ENCODE results near the gene ANO1.

DNA sequence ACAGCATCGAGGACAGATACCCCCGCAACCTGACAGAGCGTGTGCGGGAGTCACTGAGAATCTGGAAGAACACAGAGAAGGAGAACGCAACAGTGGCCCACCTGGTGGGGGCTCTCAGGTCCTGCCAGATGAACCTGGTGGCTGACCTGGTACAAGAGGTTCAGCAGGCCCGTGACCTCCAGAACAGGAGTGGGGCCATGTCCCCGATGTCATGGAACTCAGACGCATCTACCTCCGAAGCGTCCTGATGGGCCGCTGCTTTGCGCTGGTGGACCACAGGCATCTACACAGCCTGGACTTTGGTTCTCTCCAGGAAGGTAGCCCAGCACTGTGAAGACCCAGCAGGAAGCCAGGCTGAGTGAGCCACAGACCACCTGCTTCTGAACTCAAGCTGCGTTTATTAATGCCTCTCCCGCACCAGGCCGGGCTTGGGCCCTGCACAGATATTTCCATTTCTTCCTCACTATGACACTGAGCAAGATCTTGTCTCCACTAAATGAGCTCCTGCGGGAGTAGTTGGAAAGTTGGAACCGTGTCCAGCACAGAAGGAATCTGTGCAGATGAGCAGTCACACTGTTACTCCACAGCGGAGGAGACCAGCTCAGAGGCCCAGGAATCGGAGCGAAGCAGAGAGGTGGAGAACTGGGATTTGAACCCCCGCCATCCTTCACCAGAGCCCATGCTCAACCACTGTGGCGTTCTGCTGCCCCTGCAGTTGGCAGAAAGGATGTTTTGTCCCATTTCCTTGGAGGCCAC is 128.3 kb downstream of the ANO1 start:
- TF ChIP-seq, protein P1, sequence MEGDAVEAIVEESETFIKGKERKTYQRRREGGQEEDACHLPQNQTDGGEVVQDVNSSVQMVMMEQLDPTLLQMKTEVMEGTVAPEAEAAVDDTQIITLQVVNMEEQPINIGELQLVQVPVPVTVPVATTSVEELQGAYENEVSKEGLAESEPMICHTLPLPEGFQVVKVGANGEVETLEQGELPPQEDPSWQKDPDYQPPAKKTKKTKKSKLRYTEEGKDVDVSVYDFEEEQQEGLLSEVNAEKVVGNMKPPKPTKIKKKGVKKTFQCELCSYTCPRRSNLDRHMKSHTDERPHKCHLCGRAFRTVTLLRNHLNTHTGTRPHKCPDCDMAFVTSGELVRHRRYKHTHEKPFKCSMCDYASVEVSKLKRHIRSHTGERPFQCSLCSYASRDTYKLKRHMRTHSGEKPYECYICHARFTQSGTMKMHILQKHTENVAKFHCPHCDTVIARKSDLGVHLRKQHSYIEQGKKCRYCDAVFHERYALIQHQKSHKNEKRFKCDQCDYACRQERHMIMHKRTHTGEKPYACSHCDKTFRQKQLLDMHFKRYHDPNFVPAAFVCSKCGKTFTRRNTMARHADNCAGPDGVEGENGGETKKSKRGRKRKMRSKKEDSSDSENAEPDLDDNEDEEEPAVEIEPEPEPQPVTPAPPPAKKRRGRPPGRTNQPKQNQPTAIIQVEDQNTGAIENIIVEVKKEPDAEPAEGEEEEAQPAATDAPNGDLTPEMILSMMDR (IDR thresholded peaks at IDR 0.05) = no peak
- no peak for TF ChIP-seq POLR2A (IDR thresholded peaks at IDR 0.05)
